LoVo (cell line): ENCODE results near the gene UBE2B.
"Not testable (repeated sequence)": the region's sequence is repeated elsewhere in the genome, so short reads cannot be mapped to it uniquely, and the experiment has no call there.

Source experiments
- DNase-seq: peaks from one replicate; pipeline ENCODE4 v3.0.0-alpha.2; 2016; ENCODE audit warnings: low spot score

The UBE2B gene

DNA sequence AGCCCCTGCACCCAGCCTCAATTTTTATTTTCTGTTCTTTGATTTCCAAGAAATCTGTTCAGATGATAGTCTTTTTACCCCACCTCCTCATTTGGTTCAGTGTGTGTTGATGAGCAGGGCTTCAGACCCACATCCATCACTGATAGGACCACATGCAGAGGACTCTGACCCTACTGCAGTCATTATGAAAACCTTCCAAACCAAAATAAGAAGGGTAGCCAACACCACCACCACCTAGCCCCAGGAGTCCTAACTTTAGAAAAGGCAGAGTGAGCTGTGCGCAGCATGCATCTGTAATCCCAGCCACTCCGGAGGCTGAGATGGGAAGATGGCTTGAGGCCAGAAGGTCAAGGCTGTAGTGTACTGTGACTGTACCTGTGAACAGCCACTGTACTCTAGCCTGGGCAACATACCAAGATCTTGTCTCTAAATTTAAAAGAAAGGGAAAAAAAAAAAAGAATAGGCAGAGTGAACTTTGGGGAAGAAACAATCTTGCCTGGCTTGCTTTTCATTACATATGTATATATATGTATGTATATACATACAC lies 27.3 kb downstream of the UBE2B start:
- DNase-seq: no peak

GRCh38 chr5:134403951-134404350 lies 32.6 kb downstream of the UBE2B start:
- DNase-seq: no peak

DNA sequence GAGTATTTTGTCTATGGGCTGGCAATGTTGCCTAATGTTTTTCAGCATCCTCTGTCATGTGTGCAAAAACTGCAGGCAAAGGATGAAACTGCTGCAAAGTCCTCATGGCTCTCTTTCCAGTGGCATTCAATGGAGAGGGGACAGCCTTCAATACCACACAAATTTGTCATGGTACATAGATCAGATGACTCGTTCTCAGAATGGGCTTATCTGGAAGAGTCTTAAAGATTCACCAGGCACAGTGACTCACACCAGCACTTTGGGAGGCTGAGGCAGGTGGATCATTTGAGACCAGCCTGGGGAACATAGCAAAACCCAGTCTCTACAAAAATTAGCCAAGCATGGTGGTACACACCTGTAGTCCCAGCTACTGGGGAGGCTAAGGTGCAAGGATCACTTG lies 35.0 kb downstream of the UBE2B start:
- DNase-seq: no peak

DNA sequence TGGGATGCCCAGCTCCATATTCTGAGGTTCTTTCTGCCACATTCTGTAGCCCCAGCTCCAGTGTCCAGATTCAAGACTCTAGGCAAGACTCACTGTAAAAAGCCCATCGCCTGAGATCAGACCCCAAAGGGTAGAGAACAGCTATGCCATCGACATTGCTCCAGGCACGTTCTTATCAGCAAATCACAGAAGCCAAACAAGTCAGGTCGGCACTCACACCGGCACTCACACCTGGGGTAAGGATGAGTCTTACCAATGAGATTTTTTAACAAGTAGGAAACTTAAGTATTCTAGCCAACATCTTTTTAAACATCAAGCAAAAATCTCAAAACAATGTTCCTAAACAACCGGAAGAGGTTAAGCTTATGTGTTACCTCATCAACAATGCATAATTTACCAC lies 38.0 kb downstream of the UBE2B start:
- no peak for DNase-seq

DNA sequence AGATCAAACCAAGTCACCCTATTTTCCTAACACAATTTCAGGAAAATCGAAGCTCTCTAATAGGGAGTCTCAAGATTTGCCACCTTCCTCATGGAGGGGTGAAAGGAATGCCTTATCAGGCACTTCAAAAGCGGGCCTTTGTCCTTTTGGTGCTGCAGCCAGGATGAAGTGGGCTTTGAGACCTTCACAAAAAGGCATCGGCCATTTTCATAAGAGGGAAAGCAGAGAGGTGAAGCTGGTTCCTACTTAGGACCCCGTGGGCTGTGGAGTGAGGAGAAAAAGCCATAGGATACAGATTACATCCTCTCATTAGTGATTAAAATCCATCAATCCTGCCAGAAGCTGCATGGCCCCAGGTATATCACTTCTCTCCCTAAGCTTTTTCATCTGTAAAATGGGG lies 39.5 kb downstream of the UBE2B start:
- DNase-seq: no peak

GRCh38 chr5:134411228-134411545 lies 39.8 kb downstream of the UBE2B start:
- DNase-seq: no peak

DNA sequence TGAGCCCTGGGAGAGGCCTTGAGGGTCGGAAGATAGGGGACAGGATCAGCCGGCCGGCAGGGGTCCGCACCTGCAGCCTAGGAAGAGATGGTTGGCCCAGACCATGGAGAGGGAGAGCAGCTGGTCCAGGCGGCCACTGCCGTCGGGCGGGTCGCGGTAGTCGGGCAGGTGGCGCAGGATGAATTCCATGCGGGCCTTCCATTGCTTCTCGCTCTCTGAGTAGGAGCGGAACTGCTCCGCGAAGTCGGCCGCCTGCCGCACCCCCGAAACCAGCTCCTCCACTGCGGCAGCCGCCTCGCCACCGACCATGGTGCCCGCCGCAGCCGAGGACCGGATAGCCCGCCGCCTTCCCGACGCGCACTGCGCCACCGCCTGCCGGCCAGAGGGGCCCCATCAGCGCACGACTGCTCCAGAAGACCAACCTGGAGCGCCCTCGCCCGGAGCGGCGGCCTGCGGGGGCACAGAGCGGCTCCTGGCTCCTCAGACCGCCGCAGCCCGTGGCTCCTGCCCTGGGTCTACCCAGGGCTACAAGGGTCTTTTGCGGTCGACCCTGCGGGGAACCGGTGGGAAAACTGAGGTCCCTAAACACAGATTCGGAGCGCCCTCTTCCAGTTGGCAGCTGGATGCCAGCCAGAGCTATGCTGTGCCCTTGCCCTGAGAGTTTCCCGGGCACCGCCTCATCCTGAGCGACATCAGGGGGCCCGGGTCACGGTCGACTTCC lies 40.3 kb downstream of the UBE2B start, which contains the start of gene CDKN2AIPNL:
CDKN2AIPNL (minus strand) TSS at position 336 of the 721 bp plus-strand sequence; CDS start at position 309, 27 bp downstream.
- DNase-seq: peak; percentile 94

GRCh38 chr5:134413046-134413445 lies 41.7 kb downstream of the UBE2B start:
- DNase-seq: no peak

GRCh38 chr5:134417707-134418106 lies 46.3 kb downstream of the UBE2B start:
- no peak for DNase-seq

GRCh38 chr5:134418958-134419357 lies 47.6 kb downstream of the UBE2B start:
- no peak for DNase-seq

GRCh38 chr5:134420343-134420742 lies 49.0 kb downstream of the UBE2B start:
- DNase-seq: peak; percentile 34

GRCh38 chr5:134421038-134421437 lies 49.7 kb downstream of the UBE2B start:
- DNase-seq: not testable (repeated sequence)

GRCh38 chr5:134422791-134423365 lies 51.5 kb downstream of the UBE2B start:
- DNase-seq: no peak

- DNase-seq: no peak
These were observed 52.0 kb downstream of the UBE2B start for GRCh38 chr5:134423376-134423775.

- no peak for DNase-seq
These were observed 55.0 kb downstream of the UBE2B start for GRCh38 chr5:134426361-134426760.

GRCh38 chr5:134427540-134428041 lies 56.2 kb downstream of the UBE2B start:
- no peak for DNase-seq

- no peak for DNase-seq
These were observed 58.7 kb downstream of the UBE2B start for GRCh38 chr5:134430001-134430569.

DNA sequence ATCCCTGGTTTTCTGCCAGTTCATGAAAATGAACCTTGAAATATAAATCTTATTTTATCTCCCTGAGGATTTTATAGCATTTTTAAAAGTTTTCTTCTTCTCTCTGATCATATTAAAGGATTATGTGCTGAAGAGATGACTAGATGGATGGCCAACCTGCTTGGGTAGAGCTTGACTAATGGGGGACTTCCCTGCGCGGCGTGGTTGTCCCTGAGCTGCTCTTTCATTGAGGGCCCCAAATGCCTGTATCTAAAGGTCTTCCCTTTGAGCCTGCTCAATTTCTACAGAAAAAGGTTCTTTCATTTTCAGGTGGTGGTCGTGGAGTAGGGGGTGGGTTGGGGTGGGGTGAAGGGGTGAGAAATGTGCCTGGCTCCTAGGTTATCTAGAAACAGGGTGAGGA lies 60.8 kb downstream of the UBE2B start:
- no peak for DNase-seq

GRCh38 chr5:134432677-134433359 lies 61.4 kb downstream of the UBE2B start:
- no peak for DNase-seq

DNA sequence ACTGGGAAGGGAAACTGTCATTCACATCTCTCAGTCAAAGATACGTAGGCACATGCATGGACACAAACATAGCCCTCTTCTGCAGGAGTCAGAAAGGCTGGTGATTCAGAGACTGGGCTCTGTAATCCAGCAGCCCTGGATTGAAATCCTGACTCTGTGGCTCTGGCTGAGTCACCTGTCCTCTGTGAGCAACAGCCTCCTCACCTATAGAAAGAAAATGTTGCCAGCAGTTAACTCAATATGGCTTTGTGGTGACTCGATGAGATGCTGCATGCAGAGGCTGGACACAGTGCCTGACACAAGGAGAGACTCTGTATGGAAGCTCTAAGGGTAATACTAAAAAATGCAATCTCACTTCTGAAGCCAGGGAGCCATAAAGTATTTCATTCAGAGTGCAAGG lies 64.2 kb downstream of the UBE2B start:
- DNase-seq: no peak

DNA sequence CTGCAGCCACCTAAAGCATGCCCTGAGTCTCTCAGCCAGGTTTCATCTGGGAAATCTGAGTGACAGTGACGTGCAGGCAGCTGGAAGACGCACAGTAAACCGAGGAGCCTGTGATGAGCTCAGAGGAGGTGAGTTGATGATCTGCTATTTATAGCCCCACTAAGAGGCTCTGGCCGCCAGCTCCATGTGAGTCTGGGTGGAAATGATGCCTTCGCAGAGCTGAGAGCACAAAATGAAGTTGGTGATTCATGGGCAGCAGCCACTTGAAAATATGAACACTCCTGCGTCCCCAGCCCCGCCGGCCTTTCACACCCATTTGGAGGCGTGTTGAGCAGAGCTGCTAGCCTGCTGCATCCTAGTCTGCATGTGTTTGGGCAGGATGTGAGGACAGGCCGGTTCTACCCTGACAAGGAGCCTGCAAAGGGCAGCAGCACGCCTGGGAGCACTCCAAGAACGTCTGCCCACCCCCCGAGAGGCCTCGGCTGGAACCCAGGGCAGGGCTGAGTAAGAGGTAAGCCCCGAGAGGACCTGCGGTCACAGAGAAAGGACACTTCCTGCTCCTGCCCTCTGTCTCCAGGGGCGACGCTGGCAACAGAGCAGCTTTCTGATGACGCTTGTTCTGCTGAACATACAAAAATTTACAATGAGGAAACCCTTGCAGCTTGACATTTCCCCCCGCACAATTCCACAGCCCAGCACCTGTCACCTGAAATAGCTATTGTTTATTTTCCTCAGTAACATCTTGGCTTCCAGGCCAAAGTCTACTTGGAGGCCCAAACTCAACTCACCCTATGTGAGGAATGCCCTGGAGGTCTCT lies 65.4 kb downstream of the UBE2B start:
- no peak for DNase-seq
